ENCODE results near the gene WDFY3. TPM values are rescaled to one million over a fixed set of nuclear protein-coding genes. Genes with fewer than 3 reads are reported as not detected.

Gene WDFY3
- total RNA-seq, 4 donors from 2014 or later = 79.2 to 244 (median 119) TPM

GRCh38 chr4:84917869-84918600 lies 48.5 kb downstream of the WDFY3 start:
- TF ChIP-seq EP300 (IDR thresholded peaks at IDR 0.05) = no peak
- TF ChIP-seq POLR2A (IDR thresholded peaks at IDR 0.05) = no peak
- no peak for TF ChIP-seq POLR2AphosphoS5 (IDR thresholded peaks at IDR 0.05)
- TF ChIP-seq, protein P1, sequence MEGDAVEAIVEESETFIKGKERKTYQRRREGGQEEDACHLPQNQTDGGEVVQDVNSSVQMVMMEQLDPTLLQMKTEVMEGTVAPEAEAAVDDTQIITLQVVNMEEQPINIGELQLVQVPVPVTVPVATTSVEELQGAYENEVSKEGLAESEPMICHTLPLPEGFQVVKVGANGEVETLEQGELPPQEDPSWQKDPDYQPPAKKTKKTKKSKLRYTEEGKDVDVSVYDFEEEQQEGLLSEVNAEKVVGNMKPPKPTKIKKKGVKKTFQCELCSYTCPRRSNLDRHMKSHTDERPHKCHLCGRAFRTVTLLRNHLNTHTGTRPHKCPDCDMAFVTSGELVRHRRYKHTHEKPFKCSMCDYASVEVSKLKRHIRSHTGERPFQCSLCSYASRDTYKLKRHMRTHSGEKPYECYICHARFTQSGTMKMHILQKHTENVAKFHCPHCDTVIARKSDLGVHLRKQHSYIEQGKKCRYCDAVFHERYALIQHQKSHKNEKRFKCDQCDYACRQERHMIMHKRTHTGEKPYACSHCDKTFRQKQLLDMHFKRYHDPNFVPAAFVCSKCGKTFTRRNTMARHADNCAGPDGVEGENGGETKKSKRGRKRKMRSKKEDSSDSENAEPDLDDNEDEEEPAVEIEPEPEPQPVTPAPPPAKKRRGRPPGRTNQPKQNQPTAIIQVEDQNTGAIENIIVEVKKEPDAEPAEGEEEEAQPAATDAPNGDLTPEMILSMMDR (IDR thresholded peaks at IDR 0.05) = no peak
- H3K36me3 ChIP-seq = peaks cover 11% of the 10 kb centered on the region
- H3K9me3 ChIP-seq = no peaks in the 10 kb centered on the region
- WGBS = 93% methylated on average over 3 of the region's 3 CpGs
- no peaks in the 10 kb centered on the region for H3K27me3 ChIP-seq
- no peak overlapping the region for H3K4me3 ChIP-seq
- no peak overlapping the region for H3K27ac ChIP-seq
- H3K4me1 ChIP-seq = peaks cover 34% of the 10 kb centered on the region
- no peak for DNase-seq (ENCODE audit: low spot score in 2 of 2)

GRCh38 chr4:84917086-84917821 lies 49.2 kb downstream of the WDFY3 start:
- WGBS = 76% methylated on average over 6 of the region's 6 CpGs
- Histone ChIP-seq H3K36me3 (peaks cover 11% of the 10 kb centered on the region), H3K27ac (no peak overlapping the region), H3K27me3 (no peaks in the 10 kb centered on the region), H3K4me1 (peaks cover 34% of the 10 kb centered on the region), H3K9me3 (no peaks in the 10 kb centered on the region), H3K4me3 (no peak overlapping the region)
- TF ChIP-seq, protein P1 (IDR thresholded peaks at IDR 0.05) = no peak
- no peak for TF ChIP-seq EP300 (IDR thresholded peaks at IDR 0.05)
- TF ChIP-seq POLR2A (IDR thresholded peaks at IDR 0.05) = no peak
- no peak for TF ChIP-seq POLR2AphosphoS5 (IDR thresholded peaks at IDR 0.05)
- DNase-seq (ENCODE audit: low spot score in 2 of 2) = no peak

GRCh38 chr4:84916227-84916626 lies 50.3 kb downstream of the WDFY3 start:
- Histone ChIP-seq H3K27ac (no peak overlapping the region), H3K9me3 (no peaks in the 10 kb centered on the region), H3K4me3 (no peak overlapping the region), H3K4me1 (peaks cover 34% of the 10 kb centered on the region), H3K27me3 (no peaks in the 10 kb centered on the region), H3K36me3 (peaks cover 11% of the 10 kb centered on the region)
- WGBS = 70% methylated on average over 1 of the region's 1 CpG
- DNase-seq (ENCODE audit: low spot score in 2 of 2) = no peak
- TF ChIP-seq EP300 (IDR thresholded peaks at IDR 0.05) (no peak), POLR2AphosphoS5 (IDR thresholded peaks at IDR 0.05) (no peak), POLR2A (IDR thresholded peaks at IDR 0.05) (no peak)
- TF ChIP-seq, protein P1 (IDR thresholded peaks at IDR 0.05) = no peak

GRCh38 chr4:84915396-84915780 lies 51.1 kb downstream of the WDFY3 start:
- Histone ChIP-seq H3K4me3 (no peak overlapping the region), H3K4me1 (peaks cover 26% of the 10 kb centered on the region), H3K9me3 (no peaks in the 10 kb centered on the region), H3K27me3 (no peaks in the 10 kb centered on the region), H3K36me3 (peaks cover 11% of the 10 kb centered on the region), H3K27ac (no peak overlapping the region)
- DNase-seq (ENCODE audit: low spot score in 2 of 2) = no peak
- TF ChIP-seq POLR2AphosphoS5 (IDR thresholded peaks at IDR 0.05) = no peak
- no peak for TF ChIP-seq POLR2A (IDR thresholded peaks at IDR 0.05)
- TF ChIP-seq, protein P1 (IDR thresholded peaks at IDR 0.05) = no peak
- no peak for TF ChIP-seq EP300 (IDR thresholded peaks at IDR 0.05)

DNA sequence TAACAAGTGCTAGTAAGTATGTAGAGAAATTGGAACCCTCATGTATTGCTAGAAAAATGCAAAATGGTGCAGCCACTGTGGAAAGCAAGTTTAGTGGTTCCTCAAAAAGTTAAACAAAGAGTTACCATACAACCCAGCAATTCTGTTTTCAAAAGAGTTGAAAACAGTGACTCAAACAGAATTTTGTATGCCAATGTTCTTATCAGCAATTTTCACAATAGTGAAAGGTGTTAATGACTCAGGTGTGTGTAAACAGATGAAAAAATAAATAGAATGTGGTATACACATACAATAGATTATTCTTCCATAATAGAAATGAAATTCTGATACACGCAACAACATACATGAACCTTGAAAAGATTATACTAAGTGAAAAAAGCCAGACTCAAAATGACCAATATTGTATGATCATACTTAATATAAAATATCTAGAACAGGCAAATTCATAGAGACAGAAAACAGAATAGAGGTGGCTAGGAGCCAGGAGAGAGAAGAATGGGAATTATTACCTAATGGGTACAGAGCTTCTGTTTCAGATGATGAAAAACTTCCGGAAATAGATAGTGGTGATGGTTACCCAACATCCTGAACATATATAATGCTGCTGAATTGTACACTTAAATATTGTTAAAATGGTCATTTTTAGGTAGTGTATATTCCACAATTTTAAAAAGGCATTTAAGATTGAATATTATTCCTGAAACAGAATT lies 51.6 kb downstream of the WDFY3 start:
- no peak overlapping the region for H3K27ac ChIP-seq
- peaks cover 11% of the 10 kb centered on the region for H3K36me3 ChIP-seq
- H3K27me3 ChIP-seq = no peaks in the 10 kb centered on the region
- no peak for DNase-seq (ENCODE audit: low spot score in 2 of 2)
- 84% methylated on average over 2 of the region's 2 CpGs for WGBS
- H3K4me1 ChIP-seq = peaks cover 23% of the 10 kb centered on the region
- no peaks in the 10 kb centered on the region for H3K9me3 ChIP-seq
- TF ChIP-seq, protein P1 (IDR thresholded peaks at IDR 0.05) = no peak
- TF ChIP-seq POLR2AphosphoS5 (IDR thresholded peaks at IDR 0.05) = no peak
- no peak for TF ChIP-seq POLR2A (IDR thresholded peaks at IDR 0.05)
- TF ChIP-seq EP300 (IDR thresholded peaks at IDR 0.05) = no peak
- H3K4me3 ChIP-seq = no peak overlapping the region

All from suprapubic skin (tissue), 4 donors.